BE2C (cell line): Measurements from ENCODE around the gene APC2.

Experiments used
- DNase-seq: peaks from one replicate; pipeline ENCODE4 v3.0.0-alpha.2; 2020
- H3K27me3 ChIP-seq: fragments of 250-450 bp; sonication (Bioruptor Pico); 2 replicates; pipeline ENCODE4 v1.5.1; 2020; ENCODE audit warnings: mild to moderate bottlenecking
- H3K36me3 ChIP-seq: fragments of 250-450 bp; sonication (Bioruptor Pico); 2 replicates; pipeline ENCODE4 v1.5.1; 2020; ENCODE audit warnings: mild to moderate bottlenecking
- H3K4me1 ChIP-seq: fragments of 250-450 bp; sonication (Bioruptor Pico); 2 replicates; pipeline ENCODE4 v1.5.1; 2020
- H3K4me3 ChIP-seq: 2 replicates; pipeline ENCODE4 v1.5.1; 2011; ENCODE audit warnings: low read depth, low read length
- H3K9me3 ChIP-seq: fragments of 250-450 bp; sonication (Bioruptor Pico); 2 replicates; pipeline ENCODE4 v1.5.1; 2020
- CTCF ChIP-seq: IDR thresholded peaks from 2 replicates; pipeline ENCODE4 v1.5.1; 2012; ENCODE audit warnings: mild to moderate bottlenecking, low read depth, low read length

APC2 gene

GRCh38 chr19:1503089-1503924, 53.4 kb downstream of the APC2 start:
- no peaks in the 10 kb centered on the region; the same call in 1 of the 2 replicates for H3K9me3 ChIP-seq
- peak; percentile 75 for DNase-seq
- H3K4me3 ChIP-seq, result peak overlapping the region; percentile 43
- H3K4me1 ChIP-seq, result peaks cover under 1% of the 10 kb centered on the region; the same call in 1 of the 2 replicates
- peaks cover 4% of the 10 kb centered on the region for H3K27me3 ChIP-seq
- TF ChIP-seq CTCF, result peak; percentile 63
- no peaks in the 10 kb centered on the region for H3K36me3 ChIP-seq

GRCh38 chr19:1503925-1504773, 54.2 kb downstream of the APC2 start:
- H3K27me3 ChIP-seq, result peaks cover 4% of the 10 kb centered on the region
- no peak overlapping the region for H3K4me3 ChIP-seq
- peaks cover 3% of the 10 kb centered on the region; the same call in 1 of the 2 replicates for H3K4me1 ChIP-seq
- H3K9me3 ChIP-seq, result no peaks in the 10 kb centered on the region; the same call in 1 of the 2 replicates
- TF ChIP-seq CTCF, result no peak
- DNase-seq, result no peak
- H3K36me3 ChIP-seq, result no peaks in the 10 kb centered on the region

- peaks cover 3% of the 10 kb centered on the region; the same call in 1 of the 2 replicates for H3K4me1 ChIP-seq
- TF ChIP-seq CTCF, result no peak
- no peak for DNase-seq
- no peaks in the 10 kb centered on the region; the same call in 1 of the 2 replicates for H3K9me3 ChIP-seq
- H3K27me3 ChIP-seq, result peaks cover 8% of the 10 kb centered on the region
- no peaks in the 10 kb centered on the region for H3K36me3 ChIP-seq
- H3K4me3 ChIP-seq, result no peak overlapping the region
These were observed 55.1 kb downstream of the APC2 start for GRCh38 chr19:1505012-1505411.

GRCh38 chr19:1505991-1506881, 56.3 kb downstream of the APC2 start:
- no peaks in the 10 kb centered on the region for H3K36me3 ChIP-seq
- peaks cover 18% of the 10 kb centered on the region for H3K27me3 ChIP-seq
- peaks cover 3% of the 10 kb centered on the region; the same call in 1 of the 2 replicates for H3K4me1 ChIP-seq
- TF ChIP-seq CTCF, result no peak
- no peak for DNase-seq
- H3K4me3 ChIP-seq, result no peak overlapping the region
- H3K9me3 ChIP-seq, result no peaks in the 10 kb centered on the region; the same call in 1 of the 2 replicates

GRCh38 chr19:1507192-1507660, 57.3 kb downstream of the APC2 start:
- H3K4me3 ChIP-seq, result no peak overlapping the region; the same call in 1 of the 2 replicates
- H3K36me3 ChIP-seq, result no peaks in the 10 kb centered on the region
- DNase-seq, result no peak
- no peak for TF ChIP-seq CTCF
- no peaks in the 10 kb centered on the region; the same call in 1 of the 2 replicates for H3K9me3 ChIP-seq
- peaks cover 3% of the 10 kb centered on the region; the same call in 1 of the 2 replicates for H3K4me1 ChIP-seq
- peaks cover 28% of the 10 kb centered on the region for H3K27me3 ChIP-seq
